Naive B cell (primary cell): ENCODE measurements around the gene TMEM129. TPM values are rescaled to one million over a fixed set of nuclear protein-coding genes. Genes with fewer than 3 reads are reported as not detected.

Experiments
- ATAC-seq, 2 donors: fragments of 150-1000 bp; cut with Tn5 transposase; 2 replicates each; pipeline ENCODE4 v1.10.0; 2021; ENCODE audit warnings: low read depth in 2 of 2, mild to moderate bottlenecking in 2 of 2, moderate library complexity in 2 of 2
- DNase-seq: peaks from one replicate; pipeline ENCODE4 v3.0.0; 2022
- H3K27ac Mint-ChIP-seq, 6 donors: one replicate each; pipeline ENCODE4 v1.8.0; 2020 to 2022; ENCODE audit warnings: mild to moderate bottlenecking in 6 of 6, mixed read lengths in 6 of 6, moderate library complexity in 5 of 6, inconsistent platforms in 2 of 6
- H3K27me3 Mint-ChIP-seq, 3 donors: one replicate each; pipeline ENCODE4 v1.8.0; 2021 to 2022; ENCODE audit warnings: mixed read lengths in 3 of 3, mild to moderate bottlenecking in 1 of 3
- H3K36me3 Mint-ChIP-seq, 2 donors: one replicate each; pipeline ENCODE4 v1.8.0; 2020 to 2022; ENCODE audit warnings: mixed read lengths in 2 of 2, inconsistent platforms in 1 of 2, mild to moderate bottlenecking in 1 of 2
- H3K4me1 Mint-ChIP-seq, 3 donors: one replicate each; pipeline ENCODE4 v1.8.0; 2020 to 2022; ENCODE audit warnings: mixed read lengths in 3 of 3, inconsistent platforms in 1 of 3, mild to moderate bottlenecking in 1 of 3, moderate library complexity in 1 of 3
- H3K4me3 Mint-ChIP-seq, 8 donors: one replicate each; pipeline ENCODE4 v1.8.0; 2020 to 2022; ENCODE audit warnings: mild to moderate bottlenecking in 8 of 8, mixed read lengths in 8 of 8, moderate library complexity in 8 of 8, inconsistent platforms in 2 of 8
- H3K9me3 Mint-ChIP-seq, 7 donors: one replicate each; pipeline ENCODE4 v1.8.0; 2020 to 2022; ENCODE audit warnings: mixed read lengths in 7 of 7, mild to moderate bottlenecking in 5 of 7, inconsistent platforms in 2 of 7, moderate library complexity in 1 of 7
- polyA plus RNA-seq, 6 donors: library from polyadenylated mRNA; unstranded; fragments of 300-500 nt; fragmentation: Illumina TruSeq; gene quantifications; one replicate each; pipeline ENCODE4 v1.2.3, GENCODE V29; 2021; ENCODE audit warnings: low read depth in 6 of 6

The TMEM129 gene
- polyA plus RNA-seq, 6 donors from 2014 or later = 29.6 to 43.7 (median 34.7) TPM

DNA sequence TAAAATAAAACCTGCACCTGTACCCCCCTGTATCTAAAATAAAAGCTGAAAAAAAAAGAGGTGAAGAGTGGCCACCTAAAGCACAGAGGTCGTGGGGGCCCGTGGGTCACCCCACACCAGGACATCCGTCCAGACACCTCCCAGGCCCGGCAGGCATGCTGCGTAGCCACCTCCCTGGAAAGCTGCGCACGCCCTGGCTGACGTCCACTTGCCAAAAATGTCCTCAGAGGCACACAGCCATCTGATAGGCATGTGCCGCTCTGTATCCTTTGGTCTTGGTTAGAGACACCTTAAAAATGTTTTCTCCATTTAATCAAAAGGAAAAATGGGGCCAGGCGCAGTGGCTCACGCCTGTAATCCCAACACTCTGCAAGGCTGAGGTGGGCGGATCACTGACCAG is 54.7 kb downstream of the TMEM129 start:
- Mint-ChIP-seq H3K4me3 (no peak overlapping the region), H3K4me1 (no peaks in the 10 kb centered on the region), H3K36me3 (no peaks in the 10 kb centered on the region), H3K27me3 (no peaks in the 10 kb centered on the region), H3K27ac (no peak overlapping the region), H3K9me3 (no peaks in the 10 kb centered on the region)
- DNase-seq (no peak), ATAC-seq (no peak)

Other genes starting within 250 kb of the TMEM129 start
- 1 to 10 TPM; 1.5 to 2.9 (median 2.4) TPM for gene FAM53A, start 37.0 kb downstream of the TMEM129 start, polyA plus RNA-seq
- 10 to 100 TPM; 32.7 to 50.5 (median 43.4) TPM for gene SLBP, start 9.0 kb downstream of the TMEM129 start, polyA plus RNA-seq
- gene TACC3, start 198 bp upstream of the TMEM129 start, polyA plus RNA-seq = 10 to 100 TPM; 15.0 to 21.0 (median 17.2) TPM
- gene FGFR3, start 72.0 kb upstream of the TMEM129 start, polyA plus RNA-seq = under 1 TPM in 1 of 6 donors, not detected in 5; 0.07 TPM
- gene LETM1, start 134.8 kb upstream of the TMEM129 start, polyA plus RNA-seq = 10 to 100 TPM in 4 of 6 donors, 1 to 10 TPM in 2; 2.9 to 15.1 (median 10.8) TPM
- gene NSD2, start 150.1 kb upstream of the TMEM129 start, polyA plus RNA-seq = 10 to 100 TPM in 1 of 6 donors, 1 to 10 TPM in 5; 2.0 to 15.7 (median 5.3) TPM